HG02798 (cell line): ENCODE data around the gene LAMA2.

Source experiments
- ATAC-seq: cut with Tn5 transposase; IDR thresholded peaks from one replicate; pipeline ENCODE4 v1.9.1; 2021; ENCODE audit warnings: mild to moderate bottlenecking; ENCODE audit not compliant: unreplicated experiment, poor library complexity

LAMA2 gene

GRCh38 chr6:129281168-129281796, 398.3 kb downstream of the LAMA2 start:
- no peak for ATAC-seq

DNA sequence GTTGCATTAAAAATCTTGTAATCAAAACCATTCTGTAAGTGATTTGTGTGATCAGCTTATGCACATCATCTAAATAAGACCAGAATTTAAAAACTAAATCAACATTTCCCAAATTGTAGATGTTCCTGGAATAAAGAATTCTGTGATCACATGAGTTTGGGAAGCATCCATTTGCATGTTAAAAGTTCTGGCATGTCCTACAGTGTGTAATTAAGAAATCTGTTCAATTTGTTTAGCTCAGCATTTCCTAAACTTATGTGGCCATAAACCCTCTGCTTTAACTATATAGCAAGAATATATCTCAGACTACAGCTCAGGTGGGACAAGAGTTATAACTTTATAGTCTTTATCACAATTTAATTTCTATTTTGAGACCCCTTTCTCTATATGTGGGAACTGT, 399.1 kb downstream of the LAMA2 start:
- no peak for ATAC-seq

DNA sequence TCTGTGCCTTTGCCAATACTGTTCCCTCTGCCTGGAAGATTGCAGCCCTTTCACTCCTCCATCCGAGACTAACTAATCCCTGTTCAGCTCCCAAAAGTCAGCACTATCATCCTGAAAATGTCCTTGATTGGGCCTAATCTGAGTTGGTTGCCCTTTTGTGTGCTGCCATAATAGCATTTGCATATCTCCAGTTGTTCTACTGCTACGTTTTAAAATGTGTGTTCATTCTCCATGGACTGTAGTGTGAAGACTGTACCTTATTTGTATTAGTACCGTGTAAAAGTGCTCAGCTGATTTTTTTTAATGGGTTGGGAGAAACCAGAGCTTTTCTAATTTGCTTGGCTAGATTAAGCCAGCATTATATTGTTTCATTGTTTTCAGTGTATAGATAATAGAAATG, 401.3 kb downstream of the LAMA2 start:
- no peak for ATAC-seq

DNA sequence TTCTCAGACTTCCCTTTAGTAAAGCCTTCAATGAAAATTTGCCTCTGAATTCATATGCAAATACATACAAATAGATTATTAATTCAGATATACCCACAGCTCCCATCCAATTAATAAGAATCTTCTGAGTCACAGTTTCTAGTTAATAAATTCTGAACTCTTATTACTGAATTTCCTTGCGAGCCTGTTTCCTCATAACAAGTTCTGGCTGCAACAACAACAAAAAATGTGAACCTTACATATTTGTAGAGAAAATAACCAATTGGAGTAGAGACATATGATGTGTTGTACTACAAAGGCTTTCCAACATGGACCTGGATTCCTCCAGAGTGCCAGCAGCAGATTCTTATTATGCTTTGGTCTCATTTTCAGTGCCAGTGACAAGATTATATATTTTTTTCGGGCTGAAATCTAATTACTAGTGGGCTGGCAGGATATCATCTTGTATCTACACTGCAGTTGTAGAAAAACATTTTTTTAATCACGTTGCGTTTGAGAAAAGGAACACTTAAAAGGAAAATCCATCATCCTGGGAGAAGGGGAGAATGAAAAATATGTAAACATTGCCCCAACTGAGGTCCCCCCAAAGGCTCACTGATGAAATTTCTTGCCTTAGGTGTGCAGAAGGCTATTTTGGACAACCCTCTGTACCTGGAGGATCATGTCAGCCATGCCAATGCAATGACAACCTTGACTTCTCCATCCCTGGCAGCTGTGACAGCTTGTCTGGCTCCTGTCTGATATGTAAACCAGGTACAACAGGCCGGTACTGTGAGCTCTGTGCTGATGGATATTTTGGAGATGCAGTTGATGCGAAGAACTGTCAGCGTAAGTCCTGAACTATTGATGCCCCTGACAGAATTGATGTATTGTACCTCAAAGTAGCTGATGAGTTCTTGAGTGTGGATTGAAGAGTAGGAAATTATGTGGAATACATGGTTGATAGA, 404.6 kb downstream of the LAMA2 start:
- no peak for ATAC-seq

GRCh38 chr6:129289442-129289841, 406.5 kb downstream of the LAMA2 start:
- no peak for ATAC-seq

- ATAC-seq, result no peak
Observed at GRCh38 chr6:129292836-129293235, 409.9 kb downstream of the LAMA2 start.

- ATAC-seq, result no peak
Observed at GRCh38 chr6:129297592-129297991, 414.7 kb downstream of the LAMA2 start.

DNA sequence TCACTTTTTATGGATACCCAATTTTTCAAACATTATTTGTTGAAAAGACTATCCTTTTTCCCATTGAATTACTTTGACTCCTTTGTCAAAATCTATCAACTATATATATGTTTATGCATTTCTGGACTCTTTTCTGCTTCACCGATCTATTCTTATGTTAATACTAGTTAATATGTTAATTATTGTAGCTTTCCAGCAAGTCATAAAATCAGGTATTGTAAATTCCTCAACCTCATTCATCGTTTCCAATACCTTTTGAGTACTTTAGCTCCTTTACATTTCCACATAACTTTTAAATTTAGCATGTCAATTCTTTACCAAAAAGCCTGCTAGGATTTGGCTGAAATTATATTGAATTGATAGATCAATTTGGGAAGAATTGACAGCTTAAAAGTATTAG, 419.7 kb downstream of the LAMA2 start:
- ATAC-seq, result no peak

GRCh38 chr6:129306826-129307225, 423.9 kb downstream of the LAMA2 start:
- ATAC-seq, result no peak

- ATAC-seq, result no peak
Observed at GRCh38 chr6:129307845-129308244, 424.9 kb downstream of the LAMA2 start.

- ATAC-seq, result no peak
Observed at GRCh38 chr6:129309154-129309553, 426.2 kb downstream of the LAMA2 start.

DNA sequence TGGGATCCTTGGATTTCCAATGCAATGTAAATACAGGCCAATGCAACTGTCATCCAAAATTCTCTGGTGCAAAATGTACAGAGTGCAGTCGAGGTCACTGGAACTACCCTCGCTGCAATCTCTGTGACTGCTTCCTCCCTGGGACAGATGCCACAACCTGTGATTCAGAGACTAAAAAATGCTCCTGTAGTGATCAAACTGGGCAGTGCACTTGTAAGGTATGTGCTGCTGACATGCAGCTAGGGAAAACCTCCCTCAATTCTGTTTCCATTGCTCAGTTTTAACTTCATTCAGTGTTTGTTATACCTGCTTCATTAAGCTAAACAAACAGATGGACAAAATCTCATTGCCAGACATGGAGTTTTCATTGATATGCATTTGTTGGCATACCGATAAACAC, 429.9 kb downstream of the LAMA2 start:
- ATAC-seq, result no peak

DNA sequence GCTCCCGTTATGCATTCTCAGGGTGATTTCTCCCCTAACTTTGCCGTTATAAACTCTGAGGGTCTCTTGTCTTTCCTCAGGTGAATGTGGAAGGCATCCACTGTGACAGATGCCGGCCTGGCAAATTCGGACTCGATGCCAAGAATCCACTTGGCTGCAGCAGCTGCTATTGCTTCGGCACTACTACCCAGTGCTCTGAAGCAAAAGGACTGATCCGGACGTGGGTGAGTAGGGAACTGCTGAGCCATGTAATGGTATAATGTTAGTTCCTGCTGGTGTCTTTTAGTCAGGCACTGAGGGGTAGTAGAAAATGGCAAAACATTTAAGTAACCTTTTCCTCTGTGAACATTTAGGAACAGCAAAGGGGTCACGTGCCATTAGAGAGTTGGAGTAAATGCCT, 431.6 kb downstream of the LAMA2 start:
- ATAC-seq, result no peak

GRCh38 chr6:129317931-129318820, 435.2 kb downstream of the LAMA2 start:
- ATAC-seq, result no peak

DNA sequence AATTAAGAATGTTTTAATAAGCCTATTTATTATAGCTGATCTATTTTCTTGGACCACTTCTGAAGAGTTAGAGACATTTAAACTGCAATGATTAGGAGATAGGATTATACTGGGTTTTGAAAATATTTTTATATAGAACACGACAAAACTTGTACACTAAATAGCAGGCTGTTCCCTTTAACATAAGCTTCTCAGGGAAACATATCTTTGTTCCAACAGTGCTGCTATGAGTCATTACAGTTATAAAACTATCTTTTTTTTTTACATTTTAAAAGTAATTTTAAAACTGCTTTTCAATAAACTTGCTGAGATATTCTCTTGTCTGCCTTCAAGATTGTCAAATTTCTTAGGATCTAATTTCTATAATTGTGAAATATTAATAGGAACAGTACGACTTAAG, 438.0 kb downstream of the LAMA2 start:
- no peak for ATAC-seq

- ATAC-seq, result no peak
Observed at GRCh38 chr6:129321303-129321702, 438.4 kb downstream of the LAMA2 start.

- ATAC-seq, result no peak
Observed at GRCh38 chr6:129324345-129324744, 441.4 kb downstream of the LAMA2 start.

DNA sequence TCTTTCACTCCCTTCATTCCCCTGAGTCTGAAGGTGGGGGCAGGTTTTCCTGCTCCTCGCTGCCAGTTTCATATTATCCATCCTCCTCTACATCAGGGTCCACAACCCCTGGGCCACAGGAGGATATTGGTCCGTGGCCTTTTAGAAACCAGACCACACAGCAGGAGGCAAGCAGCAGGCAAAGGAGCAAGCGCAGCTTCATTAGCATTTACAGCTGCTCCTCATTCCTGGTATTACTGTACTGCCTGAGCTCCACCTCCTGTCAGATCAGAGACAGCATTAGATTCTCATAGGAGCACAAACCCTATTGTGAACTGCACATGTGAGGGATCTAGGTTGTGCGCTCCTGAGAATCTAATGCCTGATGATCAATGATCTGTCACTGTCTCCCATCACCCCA, 446.7 kb downstream of the LAMA2 start:
- peak; percentile 39 for ATAC-seq

DNA sequence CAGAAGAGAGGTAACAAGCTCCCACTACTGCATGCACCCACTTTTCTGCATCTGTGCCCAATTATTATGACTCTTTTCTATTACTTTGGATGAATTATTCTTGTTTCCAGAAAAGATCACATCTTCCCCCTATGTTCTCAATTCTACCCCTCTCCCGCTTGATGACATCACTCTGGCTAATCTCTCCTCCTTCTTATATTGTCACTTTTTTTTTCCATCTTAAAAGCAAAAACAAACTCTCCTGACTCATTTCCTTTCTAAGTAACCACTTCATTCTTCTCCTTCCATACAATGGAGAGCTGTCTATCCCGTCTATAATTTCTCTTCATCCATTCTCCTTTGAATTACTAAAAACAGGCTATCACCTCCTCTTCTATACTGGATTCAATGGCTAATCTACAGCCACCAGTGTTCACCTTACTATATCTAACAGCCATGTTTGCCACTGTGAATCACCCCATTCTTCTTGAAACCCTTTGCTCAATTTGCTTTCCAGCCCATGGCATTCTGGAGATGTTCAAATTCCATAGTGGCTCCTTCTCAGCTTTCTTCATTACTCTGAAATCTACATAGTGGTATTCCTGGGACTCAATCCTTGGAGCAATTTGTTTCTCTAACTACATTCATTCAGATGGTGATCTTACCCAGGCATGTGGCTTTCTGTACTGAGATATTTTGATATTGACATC, 448.7 kb downstream of the LAMA2 start:
- ATAC-seq, result no peak

- no peak for ATAC-seq
Observed at GRCh38 chr6:129335792-129336191, 452.9 kb downstream of the LAMA2 start.
